Esophagus muscularis mucosa (tissue), 4 donors: ENCODE measurements around the gene SMIM38. TPM values are rescaled to one million over a fixed set of nuclear protein-coding genes. Genes with fewer than 3 reads are reported as not detected.

Source experiments
- DNase-seq: peaks from one replicate; pipeline ENCODE4 v3.0.0-alpha.2; 2017; ENCODE audit errors: extremely low spot score
- H3K27ac ChIP-seq, 4 donors: fragments of 200-600 bp; sonication (generic); replicated peaks in 1 of 4; 1 replicate in 3 of 4; 2 replicates in 1 of 4; pipeline ENCODE4 v1.5.1; 2016 to 2019; ENCODE audit warnings: mild to moderate bottlenecking in 1 of 4
- H3K27me3 ChIP-seq, 4 donors: fragments of 200-600 bp; sonication (generic); one replicate each; pipeline versions ENCODE4 v1.5.1 to v1.6.0; 2016 to 2019
- H3K36me3 ChIP-seq, 4 donors: fragments of 200-600 bp; sonication (generic); one replicate each; pipeline ENCODE4 v1.5.1; 2016 to 2019
- H3K4me1 ChIP-seq, 4 donors: fragments of 200-600 bp; sonication (generic); one replicate each; pipeline ENCODE4 v1.5.1; 2016 to 2019
- H3K4me3 ChIP-seq, 4 donors: fragments of 200-600 bp; sonication (generic); 1 replicate in 2 of 4; 2 replicates in 2 of 4; pipeline ENCODE4 v1.5.1; 2016 to 2019; ENCODE audit warnings: mild to moderate bottlenecking in 4 of 4, moderate library complexity in 1 of 4
- H3K9me3 ChIP-seq, 4 donors: fragments of 200-600 bp; sonication (generic); 1 replicate in 3 of 4; 2 replicates in 1 of 4; pipeline ENCODE4 v1.5.1; 2016 to 2019
- EP300 ChIP-seq: sonication (generic); formaldehyde crosslinking; IDR thresholded peaks from one replicate; pipeline ENCODE4 v1.6.1; 2017; ENCODE audit warnings: antibody characterized with exemption
- POLR2A ChIP-seq: fragments of 450-650 bp; IDR thresholded peaks from one replicate; pipeline ENCODE4 v1.6.1; 2017; ENCODE audit warnings: antibody characterized with exemption, moderate library complexity, mild to moderate bottlenecking, low read depth
- POLR2AphosphoS5 ChIP-seq, 2 donors: sonication (generic); formaldehyde crosslinking; IDR thresholded peaks; one replicate each; pipeline ENCODE4 v1.6.1; 2017; ENCODE audit warnings: antibody characterized with exemption in 2 of 2
- WGBS: methylation state at CpG from one replicate; pipeline ENCODE4 v1.1.5; 2018; 5-methylcytosine and 5-hydroxymethylcytosine counted together
- intact Hi-C: fragments of 100-400 bp; cut with DNase I; formaldehyde crosslinking; loops from one replicate; pipeline ENCODE4 v1.15.1; 2023
- total RNA-seq, 4 donors: library from RNA; depleted of rRNA; stranded (reverse); fragments of >200 nt; gene quantifications; one replicate each; pipeline versions ENCODE4 v1.1.0 to v1.2.1, GENCODE V29; 2016
- TF ChIP-seq, protein P1 (sequence below), 3 experiments: fragments of 200-600 bp in 2 of 3; fragments of 450-650 bp in 1 of 3; sonication (generic) in 2 of 3; IDR thresholded peaks; one replicate each; pipeline ENCODE4 v1.5.1; 2017 to 2019; ENCODE audit warnings: antibody characterized with exemption in 3 of 3, mild to moderate bottlenecking in 2 of 3, moderate library complexity in 1 of 3

SMIM38 gene
- total RNA-seq, 4 donors from 2014 or later: 0.50 to 4.2 (median 2.6) TPM

GRCh38 chr11:69202511-69203221, 46.9 kb downstream of the SMIM38 start:
- no peak overlapping the region for H3K4me3 ChIP-seq
- TF ChIP-seq EP300: no peak
- no peak for TF ChIP-seq POLR2AphosphoS5 (IDR thresholded peaks at IDR 0.05)
- TF ChIP-seq, protein P1, sequence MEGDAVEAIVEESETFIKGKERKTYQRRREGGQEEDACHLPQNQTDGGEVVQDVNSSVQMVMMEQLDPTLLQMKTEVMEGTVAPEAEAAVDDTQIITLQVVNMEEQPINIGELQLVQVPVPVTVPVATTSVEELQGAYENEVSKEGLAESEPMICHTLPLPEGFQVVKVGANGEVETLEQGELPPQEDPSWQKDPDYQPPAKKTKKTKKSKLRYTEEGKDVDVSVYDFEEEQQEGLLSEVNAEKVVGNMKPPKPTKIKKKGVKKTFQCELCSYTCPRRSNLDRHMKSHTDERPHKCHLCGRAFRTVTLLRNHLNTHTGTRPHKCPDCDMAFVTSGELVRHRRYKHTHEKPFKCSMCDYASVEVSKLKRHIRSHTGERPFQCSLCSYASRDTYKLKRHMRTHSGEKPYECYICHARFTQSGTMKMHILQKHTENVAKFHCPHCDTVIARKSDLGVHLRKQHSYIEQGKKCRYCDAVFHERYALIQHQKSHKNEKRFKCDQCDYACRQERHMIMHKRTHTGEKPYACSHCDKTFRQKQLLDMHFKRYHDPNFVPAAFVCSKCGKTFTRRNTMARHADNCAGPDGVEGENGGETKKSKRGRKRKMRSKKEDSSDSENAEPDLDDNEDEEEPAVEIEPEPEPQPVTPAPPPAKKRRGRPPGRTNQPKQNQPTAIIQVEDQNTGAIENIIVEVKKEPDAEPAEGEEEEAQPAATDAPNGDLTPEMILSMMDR (IDR thresholded peaks at IDR 0.05): no peak
- no peak for TF ChIP-seq POLR2A
- H3K27ac ChIP-seq: no peak overlapping the region
- no peak for DNase-seq
- peaks cover 0 to 10% (median 0%) of the 10 kb centered on the region in 4 donors for H3K27me3 ChIP-seq
- WGBS: 90% methylated on average over 9 of the region's 25 CpGs
- H3K9me3 ChIP-seq: no peaks in the 10 kb centered on the region
- intact Hi-C loops: no loop called here
- H3K36me3 ChIP-seq: no peaks in the 10 kb centered on the region
- H3K4me1 ChIP-seq: peaks cover 0 to 4% (median 2%) of the 10 kb centered on the region in 4 donors

DNA sequence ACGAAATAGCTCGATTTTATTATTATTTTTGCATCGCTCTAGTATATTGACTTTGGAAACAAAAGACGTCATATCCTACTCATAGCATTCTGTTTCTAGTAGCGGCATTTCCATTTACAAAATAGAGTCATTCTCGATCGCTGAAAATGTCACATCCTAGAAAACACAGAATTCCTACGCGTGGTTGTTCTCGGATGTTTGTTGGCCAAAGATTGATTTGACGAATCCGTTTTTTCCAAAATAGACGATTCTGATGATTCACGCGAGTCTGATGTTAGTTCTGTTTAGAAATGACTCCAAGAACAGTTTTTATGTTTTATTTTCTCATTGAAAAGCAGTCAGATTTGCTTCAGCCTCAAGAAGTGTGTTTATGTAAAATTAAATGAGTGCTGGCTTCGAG, 47.6 kb downstream of the SMIM38 start:
- Histone ChIP-seq H3K9me3 (peaks cover 0 to 5% (median 2%) of the 10 kb centered on the region in 4 donors), H3K27me3 (peaks cover 0 to 10% (median 0%) of the 10 kb centered on the region in 4 donors), H3K36me3 (no peaks in the 10 kb centered on the region), H3K4me1 (peaks cover 0 to 4% (median 2%) of the 10 kb centered on the region in 4 donors), H3K27ac (no peak overlapping the region), H3K4me3 (no peak overlapping the region)
- TF ChIP-seq POLR2AphosphoS5 (IDR thresholded peaks at IDR 0.05): no peak
- TF ChIP-seq, protein P1 (IDR thresholded peaks at IDR 0.05): no peak
- TF ChIP-seq EP300: no peak
- TF ChIP-seq POLR2A: no peak
- DNase-seq: no peak
- intact Hi-C loops: no loop called here
- WGBS: 82% methylated on average over 16 of the region's 16 CpGs

DNA sequence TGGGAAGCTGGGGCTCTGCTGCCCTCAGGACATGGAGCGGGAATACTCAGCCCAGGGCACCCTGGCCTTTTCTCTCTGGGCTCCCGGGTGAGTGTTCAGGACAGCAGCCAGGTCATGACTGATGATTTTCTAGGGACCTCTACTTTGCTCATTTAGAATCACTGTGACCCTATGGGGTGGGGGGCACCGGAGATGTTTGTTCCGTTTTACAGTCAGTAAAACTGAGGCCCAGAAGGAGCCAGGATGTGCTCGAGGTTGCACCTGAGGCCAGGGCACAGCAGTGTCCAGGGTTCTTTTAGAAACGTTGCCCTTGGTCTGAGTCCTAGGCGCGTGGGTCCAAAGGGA, 48.1 kb downstream of the SMIM38 start:
- no peak for DNase-seq
- H3K4me1 ChIP-seq: peaks cover 0 to 4% (median 2%) of the 10 kb centered on the region in 4 donors
- H3K27ac ChIP-seq: no peak overlapping the region
- H3K36me3 ChIP-seq: no peaks in the 10 kb centered on the region
- intact Hi-C loops: no loop called here
- peaks cover 0 to 10% (median 0%) of the 10 kb centered on the region in 4 donors for H3K27me3 ChIP-seq
- no peak overlapping the region for H3K4me3 ChIP-seq
- TF ChIP-seq, protein P1 (IDR thresholded peaks at IDR 0.05): no peak
- no peak for TF ChIP-seq EP300
- TF ChIP-seq POLR2AphosphoS5 (IDR thresholded peaks at IDR 0.05): no peak
- no peak for TF ChIP-seq POLR2A
- WGBS: 90% methylated on average over 7 of the region's 8 CpGs
- H3K9me3 ChIP-seq: peaks cover 0 to 8% (median 3%) of the 10 kb centered on the region in 4 donors

DNA sequence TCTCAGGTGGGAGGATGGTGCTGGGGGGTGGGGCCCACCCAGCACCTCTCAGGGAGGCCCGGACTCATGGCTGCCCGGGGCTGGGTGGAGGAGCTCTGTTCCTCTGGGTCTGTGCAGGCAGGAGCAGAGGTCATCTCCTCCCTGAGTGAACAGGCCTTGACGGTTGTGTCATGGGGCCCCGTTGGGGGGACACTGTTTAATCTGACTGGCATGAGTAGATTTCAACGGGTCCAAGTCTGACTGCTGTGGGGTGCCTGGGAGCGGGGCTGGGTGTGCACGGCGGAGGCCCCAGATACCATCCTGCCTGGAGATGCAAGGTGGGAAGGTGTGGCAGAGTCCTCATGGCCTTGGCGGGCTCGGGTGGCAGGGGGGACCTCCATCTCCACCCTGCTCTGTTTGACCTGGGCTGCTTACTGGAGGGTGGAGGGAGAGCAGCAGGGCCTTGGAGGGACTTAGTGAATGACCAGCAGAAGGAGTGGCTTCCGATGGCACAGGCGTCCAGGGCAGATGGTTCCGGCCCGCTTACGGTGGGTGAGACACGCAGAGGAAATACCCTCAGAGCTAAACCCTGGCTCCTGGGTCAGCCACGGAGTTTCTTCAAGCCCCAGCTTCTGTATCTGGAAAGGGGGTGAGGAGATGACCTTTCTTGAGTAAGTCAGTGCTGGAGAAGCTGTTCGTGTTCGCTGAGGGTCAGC, 48.7 kb downstream of the SMIM38 start:
- Histone ChIP-seq H3K4me1 (peaks cover 0 to 4% (median 2%) of the 10 kb centered on the region in 4 donors), H3K36me3 (no peaks in the 10 kb centered on the region), H3K27me3 (peaks cover 0 to 14% (median 0%) of the 10 kb centered on the region in 4 donors), H3K9me3 (peaks cover 0 to 8% (median 3%) of the 10 kb centered on the region in 4 donors), H3K4me3 (no peak overlapping the region), H3K27ac (no peak overlapping the region)
- DNase-seq: no peak
- intact Hi-C loops: no loop called here
- WGBS: 87% methylated on average over 13 of the region's 19 CpGs
- TF ChIP-seq, protein P1 (IDR thresholded peaks at IDR 0.05): no peak
- TF ChIP-seq POLR2A: no peak
- no peak for TF ChIP-seq EP300
- no peak for TF ChIP-seq POLR2AphosphoS5 (IDR thresholded peaks at IDR 0.05)
